Right lobe of liver (tissue), 4 donors: ENCODE measurements around the gene CADPS.

Experiments
- CTCF ChIP-seq, 4 donors: fragments of 200-600 bp in 3 of 4; fragments of 450-650 bp in 1 of 4; IDR thresholded peaks; one replicate each; pipeline versions ENCODE4 v1.5.1 to v1.8.0; 2016 to 2022; ENCODE audit warnings: antibody characterized with exemption in 4 of 4, mild to moderate bottlenecking in 2 of 4
- POLR2A ChIP-seq: fragments of 450-650 bp; IDR thresholded peaks from one replicate; pipeline ENCODE4 v1.6.1; 2017; ENCODE audit warnings: antibody characterized with exemption, mild to moderate bottlenecking
- donor health status: DM: no; HTN: no; CAD: no.
- donor health status: DM: no; HTN: no; CAD: no.
- donor health status: DM: no; HTN: yes; CAD: no.

GRCh38 chr3:62923066-62923465 is 47.9 kb upstream of the CADPS start:
- TF ChIP-seq CTCF (IDR thresholded peaks at IDR 0.05) (no peak), POLR2A (no peak)
